Left forelimb (tissue), 1 donor: ENCODE measurements around the gene HTR1A.

ENCODE experiments used
- DNase-seq: peaks from one replicate; pipeline ENCODE4 v3.0.0-alpha.2; 2018; ENCODE audit warnings: low spot score

The HTR1A gene

GRCh38 chr5:63962279-63962678 is at the start of gene HTR1A:
TSS of gene HTR1A (minus strand) at chr5:63962445. CDS start at chr5:63961719, 726 bp downstream.
- DNase-seq = no peak

GRCh38 chr5:64003966-64004365 is 41.7 kb upstream of the HTR1A start:
- DNase-seq = no peak

GRCh38 chr5:64000096-64000495 is 37.9 kb upstream of the HTR1A start:
- no peak for DNase-seq

GRCh38 chr5:63987053-63987452 is 24.8 kb upstream of the HTR1A start:
- DNase-seq = no peak

GRCh38 chr5:63981864-63982263 is 19.6 kb upstream of the HTR1A start:
- no peak for DNase-seq

GRCh38 chr5:63963926-63964325 is 1.7 kb upstream of the HTR1A start:
- DNase-seq = no peak

- no peak for DNase-seq
Observed at GRCh38 chr5:63963080-63963735, 963 bp upstream of the HTR1A start.

GRCh38 chr5:63961598-63962161 is 565 bp downstream of the HTR1A start:
- no peak for DNase-seq

- no peak for DNase-seq
Observed at GRCh38 chr5:63961125-63961597, 1.1 kb downstream of the HTR1A start.

GRCh38 chr5:63960646-63961045 is 1.6 kb downstream of the HTR1A start:
- no peak for DNase-seq

- DNase-seq = no peak
Observed at GRCh38 chr5:63959177-63959982, 2.9 kb downstream of the HTR1A start.

- DNase-seq = no peak
Observed at GRCh38 chr5:63958654-63959053, 3.6 kb downstream of the HTR1A start.

- no peak for DNase-seq
Observed at GRCh38 chr5:63957617-63958016, 4.6 kb downstream of the HTR1A start.

GRCh38 chr5:63953217-63953616 is 9.0 kb downstream of the HTR1A start:
- DNase-seq = no peak

- no peak for DNase-seq
Observed at GRCh38 chr5:63935103-63935502, 27.1 kb downstream of the HTR1A start.

GRCh38 chr5:63931836-63932235 is 30.4 kb downstream of the HTR1A start:
- DNase-seq = no peak

- DNase-seq = no peak
Observed at GRCh38 chr5:63928451-63928850, 33.8 kb downstream of the HTR1A start.

GRCh38 chr5:63923914-63924313 is 38.3 kb downstream of the HTR1A start:
- no peak for DNase-seq

GRCh38 chr5:63919763-63920478 is 42.3 kb downstream of the HTR1A start:
- no peak for DNase-seq

GRCh38 chr5:63916786-63917185 is 45.5 kb downstream of the HTR1A start:
- DNase-seq = no peak

GRCh38 chr5:63911871-63912270 is 50.4 kb downstream of the HTR1A start:
- DNase-seq = no peak
